ENCODE data around the gene TNP2.
A peak's percentile ranks its signal among the peaks of the same experiment; 100 is the strongest.

TNP2 gene

GRCh38 chr16:11277607-11278337 lies 8.6 kb upstream of the TNP2 start:
- H3K9me3 Mint-ChIP-seq, result no peaks in the 10 kb centered on the region
- H3K27me3 Mint-ChIP-seq (ENCODE audit: low read depth), result peaks cover 10% of the 10 kb centered on the region
- H3K27ac Mint-ChIP-seq, result no peak overlapping the region

GRCh38 chr16:11276896-11277593 lies 7.9 kb upstream of the TNP2 start:
- Mint-ChIP-seq H3K27me3 (ENCODE audit: low read depth) (peaks cover 8% of the 10 kb centered on the region), H3K36me3 (ENCODE audit: low read depth) (no peaks in the 10 kb centered on the region), H3K4me1 (ENCODE audit: low read depth) (peaks cover 7% of the 10 kb centered on the region), H3K27ac (no peak overlapping the region), H3K9me3 (no peaks in the 10 kb centered on the region), H3K4me3 (no peak overlapping the region)
- no peak for DNase-seq (ENCODE audit: low spot score)

More at GRCh38 chr16:11277607-11278337, 8.6 kb upstream of the TNP2 start:
- no peak for DNase-seq (ENCODE audit: low spot score)
- H3K36me3 Mint-ChIP-seq (ENCODE audit: low read depth), result no peaks in the 10 kb centered on the region
- no peak overlapping the region for H3K4me3 Mint-ChIP-seq
- H3K4me1 Mint-ChIP-seq (ENCODE audit: low read depth), result peaks cover 7% of the 10 kb centered on the region

GRCh38 chr16:11276143-11276895 lies 7.2 kb upstream of the TNP2 start, which contains the start of gene PRM2:
PRM2 (minus strand) TSS chr16:11276480; CDS start chr16:11276370, 110 bp downstream.
- no peak within 1 kb of the TSS for H3K27ac Mint-ChIP-seq
- no peak for DNase-seq (ENCODE audit: low spot score)
- no peaks in the 10 kb centered on the region for H3K9me3 Mint-ChIP-seq
- H3K4me1 Mint-ChIP-seq (ENCODE audit: low read depth), result peaks cover 7% of the 10 kb centered on the region
- no peaks in the 10 kb centered on the region for H3K36me3 Mint-ChIP-seq (ENCODE audit: low read depth)
- peaks cover 6% of the 10 kb centered on the region for H3K27me3 Mint-ChIP-seq (ENCODE audit: low read depth)
- no peak within 1 kb of the TSS for H3K4me3 Mint-ChIP-seq

GRCh38 chr16:11274964-11275363 lies 5.8 kb upstream of the TNP2 start:
- Mint-ChIP-seq H3K27ac (no peak overlapping the region), H3K4me1 (ENCODE audit: low read depth) (peaks cover 7% of the 10 kb centered on the region), H3K36me3 (ENCODE audit: low read depth) (no peaks in the 10 kb centered on the region), H3K4me3 (no peak overlapping the region), H3K9me3 (no peaks in the 10 kb centered on the region), H3K27me3 (ENCODE audit: low read depth) (peaks cover 4% of the 10 kb centered on the region)
- no peak for DNase-seq (ENCODE audit: low spot score)

GRCh38 chr16:11273721-11274324 lies 4.7 kb upstream of the TNP2 start:
- no peaks in the 10 kb centered on the region for H3K27me3 Mint-ChIP-seq (ENCODE audit: low read depth)
- no peak overlapping the region for H3K4me3 Mint-ChIP-seq
- DNase-seq (ENCODE audit: low spot score), result no peak
- no peaks in the 10 kb centered on the region for H3K4me1 Mint-ChIP-seq (ENCODE audit: low read depth)
- no peaks in the 10 kb centered on the region for H3K36me3 Mint-ChIP-seq (ENCODE audit: low read depth)
- no peak overlapping the region for H3K27ac Mint-ChIP-seq
- no peaks in the 10 kb centered on the region for H3K9me3 Mint-ChIP-seq

- Mint-ChIP-seq H3K4me3 (no peak within 1 kb of the TSS), H3K36me3 (ENCODE audit: low read depth) (no peaks in the 10 kb centered on the region), H3K9me3 (no peaks in the 10 kb centered on the region), H3K27ac (no peak within 1 kb of the TSS), H3K27me3 (ENCODE audit: low read depth) (no peaks in the 10 kb centered on the region), H3K4me1 (ENCODE audit: low read depth) (no peaks in the 10 kb centered on the region)
- no peak for DNase-seq (ENCODE audit: low spot score)
These were observed 4.0 kb upstream of the TNP2 start, which contains the start of gene PRM3 for GRCh38 chr16:11272921-11273720. PRM3 (minus strand) TSS chr16:11273629; CDS start chr16:11273595, 34 bp downstream.

GRCh38 chr16:11272484-11272883 lies 3.4 kb upstream of the TNP2 start:
- H3K27ac Mint-ChIP-seq, result no peak overlapping the region
- no peaks in the 10 kb centered on the region for H3K27me3 Mint-ChIP-seq (ENCODE audit: low read depth)
- no peak for DNase-seq (ENCODE audit: low spot score)
- no peaks in the 10 kb centered on the region for H3K36me3 Mint-ChIP-seq (ENCODE audit: low read depth)
- no peak overlapping the region for H3K4me3 Mint-ChIP-seq
- H3K9me3 Mint-ChIP-seq, result no peaks in the 10 kb centered on the region
- H3K4me1 Mint-ChIP-seq (ENCODE audit: low read depth), result no peaks in the 10 kb centered on the region

GRCh38 chr16:11271610-11272009 lies 2.5 kb upstream of the TNP2 start:
- no peak for DNase-seq (ENCODE audit: low spot score)
- Mint-ChIP-seq H3K36me3 (ENCODE audit: low read depth) (no peaks in the 10 kb centered on the region), H3K4me1 (ENCODE audit: low read depth) (no peaks in the 10 kb centered on the region), H3K9me3 (no peaks in the 10 kb centered on the region), H3K27me3 (ENCODE audit: low read depth) (no peaks in the 10 kb centered on the region), H3K27ac (no peak overlapping the region), H3K4me3 (no peak overlapping the region)

- no peaks in the 10 kb centered on the region for H3K9me3 Mint-ChIP-seq
- no peaks in the 10 kb centered on the region for H3K36me3 Mint-ChIP-seq (ENCODE audit: low read depth)
- no peak for DNase-seq (ENCODE audit: low spot score)
- H3K4me3 Mint-ChIP-seq, result no peak overlapping the region
- H3K4me1 Mint-ChIP-seq (ENCODE audit: low read depth), result no peaks in the 10 kb centered on the region
- H3K27ac Mint-ChIP-seq, result no peak overlapping the region
- no peaks in the 10 kb centered on the region for H3K27me3 Mint-ChIP-seq (ENCODE audit: low read depth)
These were observed 1.6 kb upstream of the TNP2 start for GRCh38 chr16:11270602-11271162.

GRCh38 chr16:11265124-11265523 lies 4.0 kb downstream of the TNP2 start:
- H3K4me3 Mint-ChIP-seq, result no peak overlapping the region
- no peaks in the 10 kb centered on the region for H3K27me3 Mint-ChIP-seq (ENCODE audit: low read depth)
- H3K9me3 Mint-ChIP-seq, result no peaks in the 10 kb centered on the region
- no peak overlapping the region for H3K27ac Mint-ChIP-seq
- DNase-seq (ENCODE audit: low spot score), result no peak
- H3K4me1 Mint-ChIP-seq (ENCODE audit: low read depth), result peaks cover 22% of the 10 kb centered on the region
- no peaks in the 10 kb centered on the region for H3K36me3 Mint-ChIP-seq (ENCODE audit: low read depth)

GRCh38 chr16:11264155-11264832 lies 4.8 kb downstream of the TNP2 start:
- Mint-ChIP-seq H3K36me3 (ENCODE audit: low read depth) (no peaks in the 10 kb centered on the region), H3K27ac (peak overlapping the region; percentile 86), H3K4me3 (peak overlapping the region; percentile 59), H3K27me3 (ENCODE audit: low read depth) (no peaks in the 10 kb centered on the region), H3K4me1 (ENCODE audit: low read depth) (peaks cover 29% of the 10 kb centered on the region), H3K9me3 (no peaks in the 10 kb centered on the region)
- no peak for DNase-seq (ENCODE audit: low spot score)

- DNase-seq (ENCODE audit: low spot score), result peak; percentile 75
- no peaks in the 10 kb centered on the region for H3K27me3 Mint-ChIP-seq (ENCODE audit: low read depth)
- peaks cover 35% of the 10 kb centered on the region for H3K4me1 Mint-ChIP-seq (ENCODE audit: low read depth)
- no peaks in the 10 kb centered on the region for H3K36me3 Mint-ChIP-seq (ENCODE audit: low read depth)
- peak overlapping the region; percentile 86 for H3K27ac Mint-ChIP-seq
- H3K9me3 Mint-ChIP-seq, result no peaks in the 10 kb centered on the region
- H3K4me3 Mint-ChIP-seq, result peak overlapping the region; percentile 59
These were observed 5.4 kb downstream of the TNP2 start for GRCh38 chr16:11263737-11264136.

Measured in T-helper 2 cell treated with Interferon-gamma antibody and Interleukin-4, amounts not matched to agents 5 μg/mL and 100 μg/mL, for 36 hours (primary cell).